Measurements from ENCODE around the gene FBXL19. TPM values are rescaled to one million over a fixed set of nuclear protein-coding genes. Genes with fewer than 3 reads are reported as not detected.

The FBXL19 gene
- total and polyA plus RNA-seq, 2 of the 13 experiments (the other 11 are each of a cell fraction or from before 2014, with no cell fraction given), result 6.0 to 13.7 TPM

DNA sequence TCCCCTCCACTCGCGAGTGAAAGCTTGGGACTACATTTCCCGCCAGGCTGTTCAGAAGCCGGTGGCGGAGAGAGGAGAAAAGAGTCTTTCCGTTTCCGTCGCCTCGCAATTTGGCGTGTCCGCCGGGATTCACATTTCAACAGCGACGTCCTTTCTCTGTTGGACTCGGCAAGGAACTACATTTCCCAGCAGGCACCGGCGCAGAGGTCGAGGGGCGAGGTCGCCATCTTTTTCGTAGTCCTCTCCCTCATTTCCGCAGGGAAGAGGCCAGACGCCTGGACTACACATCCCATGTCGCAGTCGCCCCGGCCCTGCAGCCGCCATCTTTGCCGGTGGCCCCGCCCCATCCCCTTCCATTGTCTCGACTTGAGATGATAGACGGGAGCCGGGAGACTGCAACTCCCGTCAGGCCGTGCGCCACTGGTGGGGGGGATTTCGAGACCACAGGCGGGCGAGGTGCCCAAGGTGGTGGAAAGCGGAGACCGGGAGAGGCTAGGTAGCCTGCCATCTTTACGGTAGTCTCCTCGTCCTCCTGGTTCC lies 882 bp upstream of the FBXL19 start (continued):
- TF ChIP-seq, protein P1, sequence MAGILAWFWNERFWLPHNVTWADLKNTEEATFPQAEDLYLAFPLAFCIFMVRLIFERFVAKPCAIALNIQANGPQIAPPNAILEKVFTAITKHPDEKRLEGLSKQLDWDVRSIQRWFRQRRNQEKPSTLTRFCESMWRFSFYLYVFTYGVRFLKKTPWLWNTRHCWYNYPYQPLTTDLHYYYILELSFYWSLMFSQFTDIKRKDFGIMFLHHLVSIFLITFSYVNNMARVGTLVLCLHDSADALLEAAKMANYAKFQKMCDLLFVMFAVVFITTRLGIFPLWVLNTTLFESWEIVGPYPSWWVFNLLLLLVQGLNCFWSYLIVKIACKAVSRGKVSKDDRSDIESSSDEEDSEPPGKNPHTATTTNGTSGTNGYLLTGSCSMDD (CRISPR knock-in tag; IDR thresholded peaks at IDR 0.05), result no peak
- TF ChIP-seq ZNF839 (CRISPR knock-in tag; IDR thresholded peaks at IDR 0.05; ENCODE audit: borderline replicate concordance) (no peak), RNF2 (conservative IDR thresholded peaks at IDR 0.05; ENCODE audit: low read depth) (no peak), SIX4 (CRISPR knock-in tag; IDR thresholded peaks at IDR 0.05) (peak; percentile 97), TBP (CRISPR knock-in tag; IDR thresholded peaks at IDR 0.05) (0 out of 2 replicates have a peak, but pooled peaks have one; percentile 54), ZNF121 (CRISPR knock-in tag; IDR thresholded peaks at IDR 0.05) (no peak), JUNB (CRISPR knock-in tag; IDR thresholded peaks at IDR 0.05; ENCODE audit: borderline replicate concordance) (no peak), ZNF709 (CRISPR knock-in tag; IDR thresholded peaks at IDR 0.05) (0 out of 2 replicates have a peak, but pooled peaks have one; percentile 11), ZKSCAN1 (IDR thresholded peaks at IDR 0.05; ENCODE audit: low read length) (no peak), HOXA3 (CRISPR knock-in tag; IDR thresholded peaks at IDR 0.05) (peak; percentile 99), ZNF766 (CRISPR knock-in tag; IDR thresholded peaks at IDR 0.05; ENCODE audit: borderline replicate concordance) (peak; percentile 79; the same call in 1 of the 2 replicates), AKAP8 (CRISPR knock-in tag; IDR thresholded peaks at IDR 0.05) (0 out of 2 replicates have a peak, but pooled peaks have one; percentile 61)
- TF ChIP-seq, protein P2, sequence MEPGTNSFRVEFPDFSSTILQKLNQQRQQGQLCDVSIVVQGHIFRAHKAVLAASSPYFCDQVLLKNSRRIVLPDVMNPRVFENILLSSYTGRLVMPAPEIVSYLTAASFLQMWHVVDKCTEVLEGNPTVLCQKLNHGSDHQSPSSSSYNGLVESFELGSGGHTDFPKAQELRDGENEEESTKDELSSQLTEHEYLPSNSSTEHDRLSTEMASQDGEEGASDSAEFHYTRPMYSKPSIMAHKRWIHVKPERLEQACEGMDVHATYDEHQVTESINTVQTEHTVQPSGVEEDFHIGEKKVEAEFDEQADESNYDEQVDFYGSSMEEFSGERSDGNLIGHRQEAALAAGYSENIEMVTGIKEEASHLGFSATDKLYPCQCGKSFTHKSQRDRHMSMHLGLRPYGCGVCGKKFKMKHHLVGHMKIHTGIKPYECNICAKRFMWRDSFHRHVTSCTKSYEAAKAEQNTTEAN (CRISPR knock-in tag; conservative IDR thresholded peaks at IDR 0.05), result peak; percentile 51
- TF ChIP-seq, protein P3, sequence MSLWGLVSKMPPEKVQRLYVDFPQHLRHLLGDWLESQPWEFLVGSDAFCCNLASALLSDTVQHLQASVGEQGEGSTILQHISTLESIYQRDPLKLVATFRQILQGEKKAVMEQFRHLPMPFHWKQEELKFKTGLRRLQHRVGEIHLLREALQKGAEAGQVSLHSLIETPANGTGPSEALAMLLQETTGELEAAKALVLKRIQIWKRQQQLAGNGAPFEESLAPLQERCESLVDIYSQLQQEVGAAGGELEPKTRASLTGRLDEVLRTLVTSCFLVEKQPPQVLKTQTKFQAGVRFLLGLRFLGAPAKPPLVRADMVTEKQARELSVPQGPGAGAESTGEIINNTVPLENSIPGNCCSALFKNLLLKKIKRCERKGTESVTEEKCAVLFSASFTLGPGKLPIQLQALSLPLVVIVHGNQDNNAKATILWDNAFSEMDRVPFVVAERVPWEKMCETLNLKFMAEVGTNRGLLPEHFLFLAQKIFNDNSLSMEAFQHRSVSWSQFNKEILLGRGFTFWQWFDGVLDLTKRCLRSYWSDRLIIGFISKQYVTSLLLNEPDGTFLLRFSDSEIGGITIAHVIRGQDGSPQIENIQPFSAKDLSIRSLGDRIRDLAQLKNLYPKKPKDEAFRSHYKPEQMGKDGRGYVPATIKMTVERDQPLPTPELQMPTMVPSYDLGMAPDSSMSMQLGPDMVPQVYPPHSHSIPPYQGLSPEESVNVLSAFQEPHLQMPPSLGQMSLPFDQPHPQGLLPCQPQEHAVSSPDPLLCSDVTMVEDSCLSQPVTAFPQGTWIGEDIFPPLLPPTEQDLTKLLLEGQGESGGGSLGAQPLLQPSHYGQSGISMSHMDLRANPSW (CRISPR knock-in tag; IDR thresholded peaks at IDR 0.05; ENCODE audit: borderline replicate concordance), result peak; percentile 90; the same call in 1 of the 2 replicates
- TF ChIP-seq, protein P4, sequence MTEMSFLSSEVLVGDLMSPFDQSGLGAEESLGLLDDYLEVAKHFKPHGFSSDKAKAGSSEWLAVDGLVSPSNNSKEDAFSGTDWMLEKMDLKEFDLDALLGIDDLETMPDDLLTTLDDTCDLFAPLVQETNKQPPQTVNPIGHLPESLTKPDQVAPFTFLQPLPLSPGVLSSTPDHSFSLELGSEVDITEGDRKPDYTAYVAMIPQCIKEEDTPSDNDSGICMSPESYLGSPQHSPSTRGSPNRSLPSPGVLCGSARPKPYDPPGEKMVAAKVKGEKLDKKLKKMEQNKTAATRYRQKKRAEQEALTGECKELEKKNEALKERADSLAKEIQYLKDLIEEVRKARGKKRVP (CRISPR knock-in tag; IDR thresholded peaks at IDR 0.05), result peak in 1 of 2 experiments; percentile 66; a peak in 2 of 4 replicates
- TF ChIP-seq, protein P5, sequence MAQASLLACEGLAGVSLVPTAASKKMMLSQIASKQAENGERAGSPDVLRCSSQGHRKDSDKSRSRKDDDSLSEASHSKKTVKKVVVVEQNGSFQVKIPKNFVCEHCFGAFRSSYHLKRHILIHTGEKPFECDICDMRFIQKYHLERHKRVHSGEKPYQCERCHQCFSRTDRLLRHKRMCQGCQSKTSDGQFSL (CRISPR knock-in tag; IDR thresholded peaks at IDR 0.05), result peak; percentile 100
- TF ChIP-seq, protein P6, sequence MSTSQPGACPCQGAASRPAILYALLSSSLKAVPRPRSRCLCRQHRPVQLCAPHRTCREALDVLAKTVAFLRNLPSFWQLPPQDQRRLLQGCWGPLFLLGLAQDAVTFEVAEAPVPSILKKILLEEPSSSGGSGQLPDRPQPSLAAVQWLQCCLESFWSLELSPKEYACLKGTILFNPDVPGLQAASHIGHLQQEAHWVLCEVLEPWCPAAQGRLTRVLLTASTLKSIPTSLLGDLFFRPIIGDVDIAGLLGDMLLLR (CRISPR knock-in tag; IDR thresholded peaks at IDR 0.05), result peak; percentile 53; the same call in 1 of the 2 replicates
- TF ChIP-seq, protein P7, sequence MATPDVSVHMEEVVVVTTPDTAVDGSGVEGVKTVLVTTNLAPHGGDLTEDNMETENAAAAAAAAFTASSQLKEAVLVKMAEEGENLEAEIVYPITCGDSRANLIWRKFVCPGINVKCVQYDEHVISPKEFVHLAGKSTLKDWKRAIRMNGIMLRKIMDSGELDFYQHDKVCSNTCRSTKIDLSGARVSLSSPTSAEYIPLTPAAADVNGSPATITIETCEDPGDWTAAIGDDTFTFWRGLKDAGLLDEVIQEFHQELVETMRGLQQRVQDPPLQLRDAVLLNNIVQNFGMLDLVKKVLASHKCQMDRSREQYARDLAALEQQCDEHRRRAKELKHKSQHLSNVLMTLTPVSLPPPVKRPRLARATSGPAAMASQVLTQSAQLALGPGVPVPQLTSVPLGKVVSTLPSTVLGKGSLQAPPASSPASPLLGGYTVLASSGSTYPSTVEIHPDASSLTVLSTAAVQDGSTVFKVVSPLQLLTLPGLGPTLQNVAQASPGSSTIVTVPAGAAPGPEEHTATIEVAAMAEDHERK (CRISPR knock-in tag; IDR thresholded peaks at IDR 0.05; ENCODE audit: low read depth), result peak; percentile 77
- TF ChIP-seq, protein P8, sequence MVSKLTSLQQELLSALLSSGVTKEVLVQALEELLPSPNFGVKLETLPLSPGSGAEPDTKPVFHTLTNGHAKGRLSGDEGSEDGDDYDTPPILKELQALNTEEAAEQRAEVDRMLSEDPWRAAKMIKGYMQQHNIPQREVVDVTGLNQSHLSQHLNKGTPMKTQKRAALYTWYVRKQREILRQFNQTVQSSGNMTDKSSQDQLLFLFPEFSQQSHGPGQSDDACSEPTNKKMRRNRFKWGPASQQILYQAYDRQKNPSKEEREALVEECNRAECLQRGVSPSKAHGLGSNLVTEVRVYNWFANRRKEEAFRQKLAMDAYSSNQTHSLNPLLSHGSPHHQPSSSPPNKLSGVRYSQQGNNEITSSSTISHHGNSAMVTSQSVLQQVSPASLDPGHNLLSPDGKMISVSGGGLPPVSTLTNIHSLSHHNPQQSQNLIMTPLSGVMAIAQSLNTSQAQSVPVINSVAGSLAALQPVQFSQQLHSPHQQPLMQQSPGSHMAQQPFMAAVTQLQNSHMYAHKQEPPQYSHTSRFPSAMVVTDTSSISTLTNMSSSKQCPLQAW (CRISPR knock-in tag; IDR thresholded peaks at IDR 0.05), result peak; percentile 67

All from HepG2 (cell line).